ENCODE measurements around the gene F11R. TPM values are rescaled to one million over a fixed set of nuclear protein-coding genes. Genes with fewer than 3 reads are reported as not detected.

The F11R gene
- total and polyA plus RNA-seq, 2 of the 13 experiments (the other 11 are each of a cell fraction or from before 2014, with no cell fraction given): 95.8 to 105 TPM

DNA sequence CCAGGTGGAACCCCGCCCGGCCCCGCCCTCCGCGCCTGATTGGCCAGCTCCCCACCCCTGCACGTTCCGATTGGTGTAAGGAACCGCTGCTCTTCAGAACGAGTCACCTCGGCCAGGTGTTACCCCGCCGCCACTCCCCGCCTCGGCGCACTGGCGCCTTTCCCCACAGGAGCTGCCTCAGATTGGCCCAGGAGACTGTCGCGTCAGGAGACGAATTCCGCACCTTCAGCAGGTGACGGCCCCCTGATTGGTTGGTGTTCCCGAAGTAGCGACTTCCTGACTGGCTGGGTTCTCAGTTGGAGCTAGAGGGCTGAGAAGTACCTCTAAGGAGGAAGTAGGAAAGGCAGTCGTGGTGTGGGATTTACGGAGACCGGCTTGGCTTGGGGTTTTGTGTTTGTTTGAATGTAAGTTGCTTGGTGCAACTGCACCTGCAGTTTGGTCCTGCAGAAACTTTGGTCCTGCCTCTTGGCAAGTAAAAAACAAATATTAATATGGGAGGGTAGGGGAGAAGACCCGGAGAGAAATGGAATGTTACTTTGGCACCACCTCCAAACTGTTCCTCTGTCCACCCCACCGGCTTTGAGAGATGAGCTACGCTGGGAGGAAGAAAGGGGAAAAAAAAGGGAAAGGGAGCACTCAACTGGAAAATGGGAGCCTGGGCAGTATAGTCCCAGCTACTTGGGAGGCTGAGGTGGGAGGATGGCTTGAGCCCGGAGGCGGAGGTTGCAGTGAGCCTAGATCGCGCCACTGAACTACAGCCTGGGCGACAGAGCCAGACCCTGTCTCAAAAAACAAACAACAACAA lies 415 bp upstream of the F11R start (continued):
- TF ChIP-seq THAP8 (CRISPR knock-in tag; IDR thresholded peaks at IDR 0.05; ENCODE audit: borderline replicate concordance) (no peak), GATAD2A (CRISPR knock-in tag; IDR thresholded peaks at IDR 0.05) (peak; percentile 10; the same call in 1 of the 2 replicates), HDAC2 (CRISPR knock-in tag; IDR thresholded peaks at IDR 0.05) (peak; percentile 21; the same call in 1 of the 2 replicates), ATF1 (CRISPR knock-in tag; IDR thresholded peaks at IDR 0.05) (peak; percentile 63; the same call in 1 of the 2 replicates), HNRNPLL (IDR thresholded peaks at IDR 0.05; ENCODE audit: low read depth, low read length, poor library complexity, severe bottlenecking) (no peak), ZNF616 (CRISPR knock-in tag; IDR thresholded peaks at IDR 0.05; ENCODE audit: low read depth) (no peak), ZNF567 (CRISPR knock-in tag; IDR thresholded peaks at IDR 0.05; ENCODE audit: borderline replicate concordance) (no peak), MYC (CRISPR knock-in tag; IDR thresholded peaks at IDR 0.05; ENCODE audit: borderline replicate concordance) (peak; percentile 53), TAF1 (CRISPR knock-in tag; IDR thresholded peaks at IDR 0.05) (peak; percentile 36), SOX5 (CRISPR knock-in tag; IDR thresholded peaks at IDR 0.05; ENCODE audit: borderline replicate concordance) (no peak), GATAD1 (CRISPR knock-in tag; IDR thresholded peaks at IDR 0.05) (peak; percentile 29; the same call in 1 of the 2 replicates), ZNF30 (CRISPR knock-in tag; IDR thresholded peaks at IDR 0.05) (no peak), THAP11 (CRISPR knock-in tag; IDR thresholded peaks at IDR 0.05) (no peak), IRX3 (CRISPR knock-in tag; IDR thresholded peaks at IDR 0.05; ENCODE audit: borderline replicate concordance, low read depth) (no peak), ZNF788 (CRISPR knock-in tag; IDR thresholded peaks at IDR 0.05; ENCODE audit: borderline replicate concordance) (no peak), MED8 (CRISPR knock-in tag; IDR thresholded peaks at IDR 0.05; ENCODE audit: insufficient replicate concordance) (no peak), PHF20 (CRISPR knock-in tag; IDR thresholded peaks at IDR 0.05) (peak; percentile 50; the same call in 1 of the 2 replicates), KAT2B (IDR thresholded peaks at IDR 0.05; ENCODE audit: borderline replicate concordance, low read depth, low read length) (no peak), NR0B2 (CRISPR knock-in tag; IDR thresholded peaks at IDR 0.05) (0 out of 2 replicates have a peak, but pooled peaks have one; percentile 21), NAIF1 (CRISPR knock-in tag; IDR thresholded peaks at IDR 0.05; ENCODE audit: borderline replicate concordance) (0 out of 2 replicates have a peak, but pooled peaks have one; percentile 15), ZNF34 (CRISPR knock-in tag; IDR thresholded peaks at IDR 0.05; ENCODE audit: borderline replicate concordance) (no peak), MED1 (CRISPR knock-in tag; IDR thresholded peaks at IDR 0.05) (peak; percentile 46; the same call in 1 of the 2 replicates)
- TF ChIP-seq, protein P1, sequence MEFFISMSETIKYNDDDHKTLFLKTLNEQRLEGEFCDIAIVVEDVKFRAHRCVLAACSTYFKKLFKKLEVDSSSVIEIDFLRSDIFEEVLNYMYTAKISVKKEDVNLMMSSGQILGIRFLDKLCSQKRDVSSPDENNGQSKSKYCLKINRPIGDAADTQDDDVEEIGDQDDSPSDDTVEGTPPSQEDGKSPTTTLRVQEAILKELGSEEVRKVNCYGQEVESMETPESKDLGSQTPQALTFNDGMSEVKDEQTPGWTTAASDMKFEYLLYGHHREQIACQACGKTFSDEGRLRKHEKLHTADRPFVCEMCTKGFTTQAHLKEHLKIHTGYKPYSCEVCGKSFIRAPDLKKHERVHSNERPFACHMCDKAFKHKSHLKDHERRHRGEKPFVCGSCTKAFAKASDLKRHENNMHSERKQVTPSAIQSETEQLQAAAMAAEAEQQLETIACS (CRISPR knock-in tag; IDR thresholded peaks at IDR 0.05): peak; percentile 53; the same call in 1 of the 2 replicates
- TF ChIP-seq, protein P2, sequence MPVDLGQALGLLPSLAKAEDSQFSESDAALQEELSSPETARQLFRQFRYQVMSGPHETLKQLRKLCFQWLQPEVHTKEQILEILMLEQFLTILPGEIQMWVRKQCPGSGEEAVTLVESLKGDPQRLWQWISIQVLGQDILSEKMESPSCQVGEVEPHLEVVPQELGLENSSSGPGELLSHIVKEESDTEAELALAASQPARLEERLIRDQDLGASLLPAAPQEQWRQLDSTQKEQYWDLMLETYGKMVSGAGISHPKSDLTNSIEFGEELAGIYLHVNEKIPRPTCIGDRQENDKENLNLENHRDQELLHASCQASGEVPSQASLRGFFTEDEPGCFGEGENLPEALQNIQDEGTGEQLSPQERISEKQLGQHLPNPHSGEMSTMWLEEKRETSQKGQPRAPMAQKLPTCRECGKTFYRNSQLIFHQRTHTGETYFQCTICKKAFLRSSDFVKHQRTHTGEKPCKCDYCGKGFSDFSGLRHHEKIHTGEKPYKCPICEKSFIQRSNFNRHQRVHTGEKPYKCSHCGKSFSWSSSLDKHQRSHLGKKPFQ (CRISPR knock-in tag; IDR thresholded peaks at IDR 0.05; ENCODE audit: insufficient replicate concordance): no peak
- TF ChIP-seq, protein P3, sequence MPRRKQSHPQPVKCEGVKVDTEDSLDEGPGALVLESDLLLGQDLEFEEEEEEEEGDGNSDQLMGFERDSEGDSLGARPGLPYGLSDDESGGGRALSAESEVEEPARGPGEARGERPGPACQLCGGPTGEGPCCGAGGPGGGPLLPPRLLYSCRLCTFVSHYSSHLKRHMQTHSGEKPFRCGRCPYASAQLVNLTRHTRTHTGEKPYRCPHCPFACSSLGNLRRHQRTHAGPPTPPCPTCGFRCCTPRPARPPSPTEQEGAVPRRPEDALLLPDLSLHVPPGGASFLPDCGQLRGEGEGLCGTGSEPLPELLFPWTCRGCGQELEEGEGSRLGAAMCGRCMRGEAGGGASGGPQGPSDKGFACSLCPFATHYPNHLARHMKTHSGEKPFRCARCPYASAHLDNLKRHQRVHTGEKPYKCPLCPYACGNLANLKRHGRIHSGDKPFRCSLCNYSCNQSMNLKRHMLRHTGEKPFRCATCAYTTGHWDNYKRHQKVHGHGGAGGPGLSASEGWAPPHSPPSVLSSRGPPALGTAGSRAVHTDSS (CRISPR knock-in tag; conservative IDR thresholded peaks at IDR 0.05): no peak

All from HepG2 (cell line).